22Rv1 (cell line): ENCODE data around the gene BCAS1.

Source experiments
- H3K27ac ChIP-seq: fragments of 450-650 bp; 2 replicates; pipeline ENCODE4 v1.5.1; 2017
- CTCF ChIP-seq: fragments of 450-650 bp; IDR thresholded peaks from 2 replicates; pipeline ENCODE4 v1.5.1; 2017; ENCODE audit warnings: mild to moderate bottlenecking
- ZFX ChIP-seq: fragments of 450-650 bp; IDR thresholded peaks from 2 replicates; pipeline ENCODE4 v1.6.1; 2017; ENCODE audit warnings: antibody characterized with exemption, borderline replicate concordance

The BCAS1 gene

GRCh38 chr20:54107600-54108325, 37.4 kb upstream of the BCAS1 start:
- no peak overlapping the region for H3K27ac ChIP-seq
- no peak for TF ChIP-seq ZFX
- TF ChIP-seq CTCF = no peak

DNA sequence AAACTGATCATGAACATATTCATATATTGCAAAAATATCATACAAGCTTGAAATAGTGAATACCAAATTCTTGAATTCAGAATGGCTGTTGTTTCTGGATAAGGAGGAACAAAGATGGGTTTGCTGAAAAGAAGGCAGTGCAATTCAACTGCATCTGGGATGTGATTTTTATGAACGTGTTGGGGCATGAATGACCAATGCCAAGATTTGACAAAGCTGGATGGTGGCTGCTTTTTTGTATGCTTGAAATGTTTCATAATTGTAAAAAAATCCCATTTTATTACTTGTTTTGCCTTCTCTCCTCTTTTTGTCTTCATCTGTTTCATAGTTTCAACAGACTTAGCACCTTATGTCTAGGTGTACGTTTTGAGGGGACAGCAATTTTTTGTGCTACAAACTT, 36.8 kb upstream of the BCAS1 start:
- TF ChIP-seq CTCF (no peak), ZFX (no peak)
- H3K27ac ChIP-seq = no peak overlapping the region

GRCh38 chr20:54106162-54106561, 35.8 kb upstream of the BCAS1 start:
- TF ChIP-seq ZFX = no peak
- no peak for TF ChIP-seq CTCF
- no peak overlapping the region for H3K27ac ChIP-seq

GRCh38 chr20:54105653-54106052, 35.3 kb upstream of the BCAS1 start:
- TF ChIP-seq ZFX (no peak), CTCF (no peak)
- no peak overlapping the region for H3K27ac ChIP-seq

- TF ChIP-seq ZFX (no peak), CTCF (no peak)
- no peak overlapping the region for H3K27ac ChIP-seq
These were observed 34.4 kb upstream of the BCAS1 start for GRCh38 chr20:54104781-54105180.

DNA sequence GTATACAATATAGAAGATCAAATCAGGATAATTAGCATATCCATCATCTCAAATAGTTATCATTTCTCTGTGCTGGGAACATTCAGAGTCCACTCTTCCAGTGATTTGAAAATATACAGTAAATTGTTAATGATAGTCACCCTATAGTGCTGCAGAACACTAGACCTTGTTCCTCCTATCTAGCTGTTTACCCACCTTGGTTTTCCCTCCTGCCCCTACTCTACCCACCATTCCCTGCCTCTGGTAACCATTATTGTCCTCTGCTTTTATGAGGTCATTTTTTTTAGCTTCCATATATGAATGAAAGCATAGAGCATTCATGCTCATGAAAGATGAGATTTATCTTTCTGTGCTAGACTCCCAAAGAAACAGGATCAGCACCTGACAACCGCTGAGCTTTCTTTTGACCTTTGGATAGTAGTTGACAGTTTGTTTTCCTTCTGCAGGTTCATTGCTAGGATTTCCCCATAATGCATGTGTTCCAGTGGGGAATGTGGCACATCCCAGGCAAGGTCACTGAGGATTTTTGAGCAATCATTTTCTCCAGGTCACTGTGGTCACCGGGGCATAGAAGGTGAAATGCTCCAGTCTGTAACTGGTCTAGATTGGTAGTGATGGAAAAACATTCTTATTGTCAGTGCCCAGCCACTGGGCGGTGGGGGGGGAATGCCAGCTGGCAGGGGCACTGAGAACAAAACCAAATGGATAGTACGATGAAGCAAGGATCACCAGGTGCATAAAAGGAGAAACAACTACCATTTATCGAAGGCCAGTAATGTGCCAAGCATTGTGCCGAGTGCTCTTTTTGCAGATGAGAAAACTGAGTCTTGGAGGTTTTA, 33.6 kb upstream of the BCAS1 start:
- no peak overlapping the region for H3K27ac ChIP-seq
- TF ChIP-seq ZFX (no peak), CTCF (peak; percentile 73)
